Measurements from ENCODE around the gene EFNA3. TPM values are rescaled to one million over a fixed set of nuclear protein-coding genes. Genes with fewer than 3 reads are reported as not detected.

The EFNA3 gene
- total and polyA plus RNA-seq, 9 of the 15 experiments (the other 6 are each of a cell fraction or from before 2014, with no cell fraction given): 0.59 to 7.9 (median 4.7) TPM

- TF ChIP-seq TAF1 (IDR thresholded peaks at IDR 0.05; ENCODE audit: control insufficient read depth, extremely low read depth, insufficient read depth, low read length, severe bottlenecking): peak; percentile 33
- TF ChIP-seq, protein P1, sequence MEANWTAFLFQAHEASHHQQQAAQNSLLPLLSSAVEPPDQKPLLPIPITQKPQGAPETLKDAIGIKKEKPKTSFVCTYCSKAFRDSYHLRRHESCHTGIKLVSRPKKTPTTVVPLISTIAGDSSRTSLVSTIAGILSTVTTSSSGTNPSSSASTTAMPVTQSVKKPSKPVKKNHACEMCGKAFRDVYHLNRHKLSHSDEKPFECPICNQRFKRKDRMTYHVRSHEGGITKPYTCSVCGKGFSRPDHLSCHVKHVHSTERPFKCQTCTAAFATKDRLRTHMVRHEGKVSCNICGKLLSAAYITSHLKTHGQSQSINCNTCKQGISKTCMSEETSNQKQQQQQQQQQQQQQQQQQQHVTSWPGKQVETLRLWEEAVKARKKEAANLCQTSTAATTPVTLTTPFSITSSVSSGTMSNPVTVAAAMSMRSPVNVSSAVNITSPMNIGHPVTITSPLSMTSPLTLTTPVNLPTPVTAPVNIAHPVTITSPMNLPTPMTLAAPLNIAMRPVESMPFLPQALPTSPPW (CRISPR knock-in tag; IDR thresholded peaks at IDR 0.05): peak; percentile 90
- TF ChIP-seq ETV6 (IDR thresholded peaks at IDR 0.05; ENCODE audit: borderline replicate concordance in 1 of 2, low read depth in 2 of 2, low read length in 1 of 2): no peak
- no peak for TF ChIP-seq ETV6 (CRISPR knock-in tag; IDR thresholded peaks at IDR 0.05; ENCODE audit: borderline replicate concordance)
- peak in 1 of 2 experiments; percentile 44; a peak in 2 of 4 replicates for TF ChIP-seq NRF1 (conservative IDR thresholded peaks at IDR 0.05 in 1 of 2, IDR thresholded peaks at IDR 0.05 in 1 of 2)
- peak; percentile 37 for TF ChIP-seq RBBP5 (IDR thresholded peaks at IDR 0.05; ENCODE audit: borderline replicate concordance, insufficient read depth, low read length, poor library complexity, severe bottlenecking)
- TF ChIP-seq ZBTB40 (IDR thresholded peaks at IDR 0.05): 0 out of 2 replicates have a peak, but pooled peaks have one; percentile 18
- TF ChIP-seq ZBTB40 (CRISPR knock-in tag; IDR thresholded peaks at IDR 0.05): no peak
- no peak for TF ChIP-seq RHOXF2B (CRISPR knock-in tag; conservative IDR thresholded peaks at IDR 0.05)
- TF ChIP-seq, protein P2, sequence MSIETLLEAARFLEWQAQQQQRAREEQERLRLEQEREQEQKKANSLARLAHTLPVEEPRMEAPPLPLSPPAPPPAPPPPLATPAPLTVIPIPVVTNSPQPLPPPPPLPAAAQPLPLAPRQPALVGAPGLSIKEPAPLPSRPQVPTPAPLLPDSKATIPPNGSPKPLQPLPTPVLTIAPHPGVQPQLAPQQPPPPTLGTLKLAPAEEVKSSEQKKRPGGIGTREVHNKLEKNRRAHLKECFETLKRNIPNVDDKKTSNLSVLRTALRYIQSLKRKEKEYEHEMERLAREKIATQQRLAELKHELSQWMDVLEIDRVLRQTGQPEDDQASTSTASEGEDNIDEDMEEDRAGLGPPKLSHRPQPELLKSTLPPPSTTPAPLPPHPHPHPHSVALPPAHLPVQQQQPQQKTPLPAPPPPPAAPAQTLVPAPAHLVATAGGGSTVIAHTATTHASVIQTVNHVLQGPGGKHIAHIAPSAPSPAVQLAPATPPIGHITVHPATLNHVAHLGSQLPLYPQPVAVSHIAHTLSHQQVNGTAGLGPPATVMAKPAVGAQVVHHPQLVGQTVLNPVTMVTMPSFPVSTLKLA (conservative IDR thresholded peaks at IDR 0.05): peak in 1 of 2 experiments; percentile 74; a peak in 3 of 4 replicates
- TF ChIP-seq NELFE (IDR thresholded peaks at IDR 0.05; ENCODE audit: insufficient read depth, insufficient read length): no peak
- TF ChIP-seq POLR3A (IDR thresholded peaks at IDR 0.05; ENCODE audit: borderline replicate concordance, extremely low read depth, insufficient read depth, insufficient read length): no peak
- TF ChIP-seq STAG1 (CRISPR knock-in tag; IDR thresholded peaks at IDR 0.05; ENCODE audit: borderline replicate concordance): no peak
Observed at GRCh38 chr1:155127105-155127966, 48.7 kb downstream of the EFNA3 start, which contains the start of gene EFNA1 (continued).
